GM12873 (cell line): ENCODE data around the gene PRELID3B.

Experiments
- CTCF ChIP-seq: IDR thresholded peaks from 2 replicates; pipeline ENCODE4 v1.5.1; 2012; ENCODE audit warnings: low read depth, mild to moderate bottlenecking, moderate library complexity, low read length, control low read depth; ENCODE audit not compliant: insufficient read depth; ENCODE audit errors: missing control alignments

The PRELID3B gene

GRCh38 chr20:59081036-59081435, 38.5 kb upstream of the PRELID3B start:
- TF ChIP-seq CTCF: no peak

GRCh38 chr20:59078231-59078630, 35.6 kb upstream of the PRELID3B start:
- TF ChIP-seq CTCF: no peak

GRCh38 chr20:59077705-59078104, 35.1 kb upstream of the PRELID3B start:
- TF ChIP-seq CTCF: no peak

- TF ChIP-seq CTCF: no peak
Observed at GRCh38 chr20:59075934-59076508, 33.4 kb upstream of the PRELID3B start.

- TF ChIP-seq CTCF: no peak
Observed at GRCh38 chr20:59074456-59074855, 31.9 kb upstream of the PRELID3B start.

GRCh38 chr20:59073582-59073981, 31.0 kb upstream of the PRELID3B start:
- no peak for TF ChIP-seq CTCF

- TF ChIP-seq CTCF: no peak
Observed at GRCh38 chr20:59071216-59071615, 28.6 kb upstream of the PRELID3B start.
